Measurements from ENCODE around the gene GFI1B. TPM values are rescaled to one million over a fixed set of nuclear protein-coding genes. Genes with fewer than 3 reads are reported as not detected.

GFI1B gene
- total and polyA plus RNA-seq, 2 of the 13 experiments (the other 11 are each of a cell fraction or from before 2014, with no cell fraction given) = 0.15 to 0.51 TPM

DNA sequence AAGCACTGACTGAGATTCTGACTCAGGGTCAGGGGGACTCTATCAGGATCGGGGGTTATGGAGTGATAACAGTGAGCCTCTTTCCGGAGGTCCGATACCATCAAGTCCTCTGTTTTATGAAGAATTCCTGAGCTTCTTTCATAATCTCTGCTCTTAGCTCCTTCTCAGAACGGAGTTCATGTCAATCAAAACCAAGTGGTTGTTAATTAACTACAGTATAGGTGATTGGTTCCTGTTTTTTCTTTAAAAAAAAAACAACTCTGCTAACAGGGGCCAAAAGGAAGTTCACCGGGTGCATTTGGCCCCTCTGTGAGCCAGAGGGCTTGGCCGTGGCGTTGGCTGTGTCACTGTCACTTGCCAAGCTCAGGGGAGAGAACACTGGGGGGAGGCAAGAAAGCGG is 4.0 kb downstream of the GFI1B start (continued):
- TF ChIP-seq, protein P1, sequence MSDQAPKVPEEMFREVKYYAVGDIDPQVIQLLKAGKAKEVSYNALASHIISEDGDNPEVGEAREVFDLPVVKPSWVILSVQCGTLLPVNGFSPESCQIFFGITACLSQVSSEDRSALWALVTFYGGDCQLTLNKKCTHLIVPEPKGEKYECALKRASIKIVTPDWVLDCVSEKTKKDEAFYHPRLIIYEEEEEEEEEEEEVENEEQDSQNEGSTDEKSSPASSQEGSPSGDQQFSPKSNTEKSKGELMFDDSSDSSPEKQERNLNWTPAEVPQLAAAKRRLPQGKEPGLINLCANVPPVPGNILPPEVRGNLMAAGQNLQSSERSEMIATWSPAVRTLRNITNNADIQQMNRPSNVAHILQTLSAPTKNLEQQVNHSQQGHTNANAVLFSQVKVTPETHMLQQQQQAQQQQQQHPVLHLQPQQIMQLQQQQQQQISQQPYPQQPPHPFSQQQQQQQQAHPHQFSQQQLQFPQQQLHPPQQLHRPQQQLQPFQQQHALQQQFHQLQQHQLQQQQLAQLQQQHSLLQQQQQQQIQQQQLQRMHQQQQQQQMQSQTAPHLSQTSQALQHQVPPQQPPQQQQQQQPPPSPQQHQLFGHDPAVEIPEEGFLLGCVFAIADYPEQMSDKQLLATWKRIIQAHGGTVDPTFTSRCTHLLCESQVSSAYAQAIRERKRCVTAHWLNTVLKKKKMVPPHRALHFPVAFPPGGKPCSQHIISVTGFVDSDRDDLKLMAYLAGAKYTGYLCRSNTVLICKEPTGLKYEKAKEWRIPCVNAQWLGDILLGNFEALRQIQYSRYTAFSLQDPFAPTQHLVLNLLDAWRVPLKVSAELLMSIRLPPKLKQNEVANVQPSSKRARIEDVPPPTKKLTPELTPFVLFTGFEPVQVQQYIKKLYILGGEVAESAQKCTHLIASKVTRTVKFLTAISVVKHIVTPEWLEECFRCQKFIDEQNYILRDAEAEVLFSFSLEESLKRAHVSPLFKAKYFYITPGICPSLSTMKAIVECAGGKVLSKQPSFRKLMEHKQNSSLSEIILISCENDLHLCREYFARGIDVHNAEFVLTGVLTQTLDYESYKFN (CRISPR knock-in tag; conservative IDR thresholded peaks at IDR 0.05) = peak; percentile 64
- TF ChIP-seq ZNF766 (CRISPR knock-in tag; IDR thresholded peaks at IDR 0.05; ENCODE audit: borderline replicate concordance) = no peak
- 0 out of 4 replicates have a peak, but pooled peaks of 1 of the 2 experiments have one; percentile 27 for TF ChIP-seq POLR2A (IDR thresholded peaks at IDR 0.05; ENCODE audit: insufficient read depth in 1 of 2, low read depth in 2 of 2, low read length in 2 of 2)
- no peak for TF ChIP-seq ZNF781 (CRISPR knock-in tag; IDR thresholded peaks at IDR 0.05; ENCODE audit: borderline replicate concordance, not compliant biosample characterization)
- TF ChIP-seq, protein P2, sequence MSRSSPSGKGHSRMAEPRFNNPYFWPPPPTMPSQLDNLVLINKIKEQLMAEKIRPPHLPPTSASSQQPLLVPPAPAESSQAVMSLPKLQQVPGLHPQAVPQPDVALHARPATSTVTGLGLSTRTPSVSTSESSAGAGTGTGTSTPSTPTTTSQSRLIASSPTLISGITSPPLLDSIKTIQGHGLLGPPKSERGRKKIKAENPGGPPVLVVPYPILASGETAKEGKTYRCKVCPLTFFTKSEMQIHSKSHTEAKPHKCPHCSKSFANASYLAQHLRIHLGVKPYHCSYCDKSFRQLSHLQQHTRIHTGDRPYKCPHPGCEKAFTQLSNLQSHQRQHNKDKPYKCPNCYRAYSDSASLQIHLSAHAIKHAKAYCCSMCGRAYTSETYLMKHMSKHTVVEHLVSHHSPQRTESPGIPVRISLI (CRISPR knock-in tag; IDR thresholded peaks at IDR 0.05; ENCODE audit: borderline replicate concordance) = peak; percentile 82
- no peak for TF ChIP-seq TBX3 (IDR thresholded peaks at IDR 0.05; ENCODE audit: borderline replicate concordance)
- TF ChIP-seq ZNF747 (CRISPR knock-in tag; IDR thresholded peaks at IDR 0.05; ENCODE audit: borderline replicate concordance) = no peak
- no peak for TF ChIP-seq ZZZ3 (CRISPR knock-in tag; IDR thresholded peaks at IDR 0.05; ENCODE audit: borderline replicate concordance)
- no peak for TF ChIP-seq UBTF (CRISPR knock-in tag; IDR thresholded peaks at IDR 0.05)
- TF ChIP-seq SNAPC2 (CRISPR knock-in tag; IDR thresholded peaks at IDR 0.05) = no peak
- TF ChIP-seq, protein P3, sequence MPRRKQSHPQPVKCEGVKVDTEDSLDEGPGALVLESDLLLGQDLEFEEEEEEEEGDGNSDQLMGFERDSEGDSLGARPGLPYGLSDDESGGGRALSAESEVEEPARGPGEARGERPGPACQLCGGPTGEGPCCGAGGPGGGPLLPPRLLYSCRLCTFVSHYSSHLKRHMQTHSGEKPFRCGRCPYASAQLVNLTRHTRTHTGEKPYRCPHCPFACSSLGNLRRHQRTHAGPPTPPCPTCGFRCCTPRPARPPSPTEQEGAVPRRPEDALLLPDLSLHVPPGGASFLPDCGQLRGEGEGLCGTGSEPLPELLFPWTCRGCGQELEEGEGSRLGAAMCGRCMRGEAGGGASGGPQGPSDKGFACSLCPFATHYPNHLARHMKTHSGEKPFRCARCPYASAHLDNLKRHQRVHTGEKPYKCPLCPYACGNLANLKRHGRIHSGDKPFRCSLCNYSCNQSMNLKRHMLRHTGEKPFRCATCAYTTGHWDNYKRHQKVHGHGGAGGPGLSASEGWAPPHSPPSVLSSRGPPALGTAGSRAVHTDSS (CRISPR knock-in tag; conservative IDR thresholded peaks at IDR 0.05) = no peak
- TF ChIP-seq MIXL1 (CRISPR knock-in tag; IDR thresholded peaks at IDR 0.05) = peak; percentile 58; the same call in 1 of the 2 replicates
- TF ChIP-seq, protein P4, sequence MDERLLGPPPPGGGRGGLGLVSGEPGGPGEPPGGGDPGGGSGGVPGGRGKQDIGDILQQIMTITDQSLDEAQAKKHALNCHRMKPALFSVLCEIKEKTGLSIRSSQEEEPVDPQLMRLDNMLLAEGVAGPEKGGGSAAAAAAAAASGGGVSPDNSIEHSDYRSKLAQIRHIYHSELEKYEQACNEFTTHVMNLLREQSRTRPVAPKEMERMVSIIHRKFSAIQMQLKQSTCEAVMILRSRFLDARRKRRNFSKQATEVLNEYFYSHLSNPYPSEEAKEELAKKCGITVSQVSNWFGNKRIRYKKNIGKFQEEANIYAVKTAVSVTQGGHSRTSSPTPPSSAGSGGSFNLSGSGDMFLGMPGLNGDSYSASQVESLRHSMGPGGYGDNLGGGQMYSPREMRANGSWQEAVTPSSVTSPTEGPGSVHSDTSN (CRISPR knock-in tag; IDR thresholded peaks at IDR 0.05) = peak; percentile 66
- no peak for TF ChIP-seq FOXP1 (IDR thresholded peaks at IDR 0.05)
- 0 out of 2 replicates have a peak, but pooled peaks have one; percentile 24 for TF ChIP-seq FOXP1 (CRISPR knock-in tag; IDR thresholded peaks at IDR 0.05)
- TF ChIP-seq ATF5 (CRISPR knock-in tag; IDR thresholded peaks at IDR 0.05; ENCODE audit: low read depth) = no peak
- TF ChIP-seq, protein P5, sequence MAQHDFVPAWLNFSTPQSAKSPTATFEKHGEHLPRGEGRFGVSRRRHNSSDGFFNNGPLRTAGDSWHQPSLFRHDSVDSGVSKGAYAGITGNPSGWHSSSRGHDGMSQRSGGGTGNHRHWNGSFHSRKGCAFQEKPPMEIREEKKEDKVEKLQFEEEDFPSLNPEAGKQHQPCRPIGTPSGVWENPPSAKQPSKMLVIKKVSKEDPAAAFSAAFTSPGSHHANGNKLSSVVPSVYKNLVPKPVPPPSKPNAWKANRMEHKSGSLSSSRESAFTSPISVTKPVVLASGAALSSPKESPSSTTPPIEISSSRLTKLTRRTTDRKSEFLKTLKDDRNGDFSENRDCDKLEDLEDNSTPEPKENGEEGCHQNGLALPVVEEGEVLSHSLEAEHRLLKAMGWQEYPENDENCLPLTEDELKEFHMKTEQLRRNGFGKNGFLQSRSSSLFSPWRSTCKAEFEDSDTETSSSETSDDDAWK (CRISPR knock-in tag; IDR thresholded peaks at IDR 0.05) = no peak

All from HepG2 (cell line).